NK-92 (cell line): ENCODE results near the gene GPAT3.

Source experiments
- DNase-seq: peaks from one replicate; lab custom pipeline; 2025; ENCODE audit not compliant: unreplicated experiment; lab: John Stamatoyannopoulos, UW

The GPAT3 gene

GRCh38 chr4:83639849-83640493, 104.1 kb downstream of the GPAT3 start:
- no peak for DNase-seq

- no peak for DNase-seq
These were observed 107.1 kb downstream of the GPAT3 start for GRCh38 chr4:83643036-83643435.

GRCh38 chr4:83644677-83645659, 109.1 kb downstream of the GPAT3 start:
- DNase-seq = no peak

- DNase-seq = no peak
These were observed 110.8 kb downstream of the GPAT3 start for GRCh38 chr4:83646538-83647239.

- DNase-seq = no peak
These were observed 115.9 kb downstream of the GPAT3 start for GRCh38 chr4:83651846-83652245.
